T-cell (primary cell): ENCODE measurements around the gene BCAS3. TPM values are rescaled to one million over a fixed set of nuclear protein-coding genes. Genes with fewer than 3 reads are reported as not detected.
A peak's percentile ranks its signal among the peaks of the same experiment; 100 is the strongest.

Experiments used
- ATAC-seq, 4 experiments: fragments of 200-7000 bp in 3 of 4; fragments of 150-1000 bp in 1 of 4; cut with Tn5 transposase; replicated peaks in 1 of 4; 1 replicate in 3 of 4; 2 replicates in 1 of 4; pipeline ENCODE4 v1.10.0; 2021; ENCODE audit warnings: moderate library complexity in 3 of 4, mild to moderate bottlenecking in 2 of 4, moderate number of reproducible peaks in 1 of 4
- CTCF ChIA-PET, 2 donors: fragments of 300-600 bp; sonication (Branson Sonifier 250); formaldehyde crosslinking; loops; one replicate each; lab custom pipeline; 2022; ENCODE audit warnings: antibody characterized with exemption in 2 of 2; lab: Charles Lee
- POLR2A ChIA-PET, 2 donors: fragments of 300-600 bp; sonication (Branson Sonifier 250); formaldehyde crosslinking; loops; one replicate each; lab custom pipeline; 2022; ENCODE audit warnings: antibody characterized with exemption in 2 of 2; lab: Charles Lee
- DNase-seq, 35 experiments: peaks; one replicate each; pipeline versions ENCODE4 v3.0.0 to v3.0.0-alpha.2; 2013 to 2023
- H3K27ac ChIP-seq: one replicate; pipeline ENCODE4 v1.5.1; 2013; ENCODE audit warnings: low read length
- H3K27me3 ChIP-seq, 2 experiments: replicated peaks in 1 of 2; 1 replicate in 1 of 2; 2 replicates in 1 of 2; pipeline versions ENCODE4 v1.6.1 to v1.7.0; 2013; ENCODE audit warnings: low read length in 1 of 2, mixed read lengths in 1 of 2; ENCODE audit not compliant: control insufficient read depth in 2 of 2, insufficient read depth in 2 of 2; ENCODE audit errors: extremely low read depth in 1 of 2
- H3K36me3 ChIP-seq, 2 donors: 1 replicate in 1 of 2; 2 replicates in 1 of 2; pipeline versions ENCODE4 v1.6.1 to v1.7.0; 2013; ENCODE audit warnings: low read length in 1 of 2; ENCODE audit not compliant: control insufficient read depth in 2 of 2, insufficient read depth in 1 of 2; ENCODE audit errors: extremely low read depth in 1 of 2
- H3K4me1 ChIP-seq, 2 experiments: 1 replicate in 1 of 2; 2 replicates in 1 of 2; pipeline versions ENCODE4 v1.6.1 to v1.7.0; 2013; ENCODE audit warnings: low read length in 2 of 2, mixed read lengths in 1 of 2; ENCODE audit not compliant: insufficient read depth in 2 of 2, control insufficient read depth in 1 of 2; ENCODE audit errors: extremely low read depth in 1 of 2
- H3K4me3 ChIP-seq, 2 donors: 1 replicate in 1 of 2; 2 replicates in 1 of 2; pipeline versions ENCODE4 v1.5.1 to v1.7.0; 2013; ENCODE audit warnings: mild to moderate bottlenecking in 2 of 2, low read length in 1 of 2, moderate library complexity in 1 of 2; ENCODE audit not compliant: control insufficient read depth in 1 of 2; ENCODE audit errors: extremely low read depth in 1 of 2
- H3K9me3 ChIP-seq: 2 replicates; pipeline ENCODE4 v1.7.0; 2013
- H3K27ac Mint-ChIP-seq, 2 donors: one replicate each; pipeline ENCODE4 v1.8.0; 2020 to 2021; ENCODE audit warnings: mild to moderate bottlenecking in 2 of 2, mixed read lengths in 2 of 2
- H3K27me3 Mint-ChIP-seq, 2 donors: one replicate each; pipeline ENCODE4 v1.8.0; 2021 to 2022; ENCODE audit warnings: mixed read lengths in 2 of 2
- H3K36me3 Mint-ChIP-seq: one replicate; pipeline ENCODE4 v1.8.0; 2021; ENCODE audit warnings: mixed read lengths
- H3K4me1 Mint-ChIP-seq, 3 donors: one replicate each; pipeline ENCODE4 v1.8.0; 2020 to 2022; ENCODE audit warnings: mixed read lengths in 3 of 3, mild to moderate bottlenecking in 1 of 3
- H3K4me3 Mint-ChIP-seq, 3 donors: one replicate each; pipeline ENCODE4 v1.8.0; 2020 to 2022; ENCODE audit warnings: mild to moderate bottlenecking in 3 of 3, mixed read lengths in 3 of 3, moderate library complexity in 3 of 3
- H3K9me3 Mint-ChIP-seq, 3 donors: one replicate each; pipeline ENCODE4 v1.8.0; 2020 to 2022; ENCODE audit warnings: mixed read lengths in 3 of 3
- WGBS: methylation state at CpG from one replicate; pipeline ENCODE4 v1.1.5; 2013; ENCODE audit warnings: missing lambda C conversion rate; ENCODE audit not compliant: insufficient coverage; 5-methylcytosine and 5-hydroxymethylcytosine counted together
- total RNA-seq, 35 experiments: library from RNA in 6 of 35; stranded (reverse) in 6 of 35; fragments of 120-200 nt in 1 of 35; gene quantifications; one replicate each; pipeline versions ENCODE4 v1.2.1 to v1.2.4 and lab custom pipeline; 2013 to 2026

BCAS3 gene
- total RNA-seq (10 to 100 TPM; 33.8 to 57.8 (median 38.1) TPM), total RNA-seq (lab: John Stamatoyannopoulos, UW) (4.8 to 46.6 (median 32.2) reads per million in 29 experiments)
- total RNA-seq (2013) = 68.6 TPM

DNA sequence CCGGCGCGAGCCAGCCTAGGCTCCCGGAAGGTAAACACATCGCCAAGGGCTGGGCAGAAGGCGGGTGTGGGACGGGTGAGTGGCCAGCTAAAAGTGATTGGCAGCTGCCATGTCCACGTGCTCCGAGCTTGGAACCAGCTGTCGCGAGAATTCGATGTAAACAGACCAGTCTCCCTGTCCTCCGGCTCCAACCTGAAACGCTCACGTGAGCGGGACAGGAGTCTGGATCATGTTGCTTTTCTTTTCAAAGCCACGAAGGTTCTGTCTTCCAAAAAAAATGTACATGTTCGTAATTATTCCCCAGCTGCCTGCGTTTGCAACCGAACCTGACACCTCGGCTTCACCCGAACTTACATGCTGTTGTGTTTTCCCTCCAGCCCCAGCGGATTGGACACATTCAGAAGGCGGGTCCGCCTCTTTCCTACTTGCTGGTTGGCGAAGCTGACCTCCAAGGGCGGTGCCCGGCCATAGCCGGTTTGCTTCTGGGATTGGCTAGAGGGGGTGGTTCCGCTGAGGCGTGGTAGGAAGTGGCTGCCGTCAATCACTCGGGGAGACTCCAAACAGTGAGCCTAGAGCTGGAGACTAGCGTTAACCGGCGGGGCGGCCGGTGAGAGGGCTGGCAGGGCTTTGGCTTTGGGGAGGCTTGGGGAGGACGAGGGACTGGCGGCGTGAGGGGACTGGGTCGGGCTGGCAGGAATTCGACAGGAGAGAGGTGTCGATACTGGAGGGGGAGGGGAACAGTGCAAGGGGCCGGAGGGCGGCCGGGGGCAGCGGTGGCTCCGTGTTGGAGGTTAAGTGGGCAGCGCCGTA, at the start of gene BCAS3:
Gene BCAS3 (plus strand): TSS at position 544 of the 810 bp plus-strand sequence.
- Histone ChIP-seq H3K4me3 (peak within 1 kb of the TSS; percentile 83 to 94), H3K27ac (peak within 1 kb of the TSS; percentile 64), H3K9me3 (no peaks in the 10 kb centered on the region), H3K4me1 (peaks cover 11% of the 10 kb centered on the region in 2 experiments), H3K27me3 (no peaks in the 10 kb centered on the region), H3K36me3 (peaks cover 2 to 13% of the 10 kb centered on the region in 2 donors)
- peaks cover 18 to 22% (median 21%) of the 10 kb centered on the region in 3 donors for H3K4me1 Mint-ChIP-seq
- DNase-seq = peak; percentile 88 to 99 (median 97)
- ChIA-PET CTCF (interaction anchor here (0.5 to 1.2 kb wide), 3 partner anchors 78 to 1389 kb away, joined by 3 to 4 read pairs (median 3); partner anchors contain the start of gene PPM1D (in 1 of the 2)), POLR2A (interaction anchor here (0.5 to 1.3 kb wide), 5 partner anchors 10 to 285 kb away, joined by 3 to 7 read pairs (median 4); partner anchors contain the start of gene USP32 (in 1 of the 2))
- peaks cover 5% of the 10 kb centered on the region for H3K36me3 Mint-ChIP-seq
- H3K27ac Mint-ChIP-seq = peak within 1 kb of the TSS; percentile 93 to 99
- under 1% methylated on average over 51 of the region's 51 CpGs for WGBS
- H3K4me3 Mint-ChIP-seq = peak within 1 kb of the TSS; percentile 92 to 99 (median 96)
- H3K9me3 Mint-ChIP-seq = peaks cover 0 to 3% (median 0%) of the 10 kb centered on the region in 3 donors
- peak; percentile 93 to 97 (median 94) for ATAC-seq
- no peaks in the 10 kb centered on the region for H3K27me3 Mint-ChIP-seq

DNA sequence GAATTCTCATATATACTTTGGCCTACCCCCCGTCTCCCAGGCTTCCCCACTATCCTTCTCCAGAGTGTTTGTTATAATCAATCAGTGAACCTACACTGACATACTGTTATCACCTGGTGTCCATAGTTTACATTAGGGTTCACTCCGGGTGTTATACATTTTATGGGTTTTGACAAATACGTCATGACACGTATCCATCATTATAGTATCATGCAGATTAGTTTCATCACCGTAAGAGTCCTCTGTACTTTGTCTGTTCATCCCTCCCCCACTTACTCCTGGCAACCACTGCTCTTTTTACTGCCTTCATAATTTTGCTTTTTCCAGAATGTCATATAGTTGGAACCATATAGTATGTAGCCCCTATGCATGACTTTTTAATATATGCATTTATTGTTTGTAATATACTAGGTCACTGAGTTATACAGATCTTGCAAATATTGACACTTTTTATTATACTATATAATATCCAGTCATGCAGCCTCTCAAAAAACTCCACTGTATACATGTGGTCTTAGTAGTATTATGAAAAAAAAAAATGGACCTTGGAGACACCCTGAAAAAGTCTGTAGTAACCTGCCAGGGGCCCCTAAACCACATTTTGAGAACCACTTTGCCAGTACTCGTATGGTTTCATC, 49.3 kb upstream of the BCAS3 start:
- ChIA-PET CTCF (no interaction called here), POLR2A (no interaction called here)
- Mint-ChIP-seq H3K27me3 (no peaks in the 10 kb centered on the region), H3K4me3 (no peak overlapping the region), H3K27ac (no peak overlapping the region), H3K9me3 (no peaks in the 10 kb centered on the region), H3K36me3 (peaks cover 7% of the 10 kb centered on the region), H3K4me1 (peaks cover 8 to 13% (median 11%) of the 10 kb centered on the region in 3 donors)
- Histone ChIP-seq H3K27ac (no peak overlapping the region), H3K9me3 (no peaks in the 10 kb centered on the region), H3K4me3 (no peak overlapping the region), H3K36me3 (peaks cover 0 to 5% of the 10 kb centered on the region in 2 donors), H3K27me3 (no peaks in the 10 kb centered on the region), H3K4me1 (peaks cover 0 to 2% of the 10 kb centered on the region in 2 experiments)
- WGBS = 89% methylated on average over 3 of the region's 6 CpGs
- no peak for DNase-seq
- ATAC-seq = no peak

DNA sequence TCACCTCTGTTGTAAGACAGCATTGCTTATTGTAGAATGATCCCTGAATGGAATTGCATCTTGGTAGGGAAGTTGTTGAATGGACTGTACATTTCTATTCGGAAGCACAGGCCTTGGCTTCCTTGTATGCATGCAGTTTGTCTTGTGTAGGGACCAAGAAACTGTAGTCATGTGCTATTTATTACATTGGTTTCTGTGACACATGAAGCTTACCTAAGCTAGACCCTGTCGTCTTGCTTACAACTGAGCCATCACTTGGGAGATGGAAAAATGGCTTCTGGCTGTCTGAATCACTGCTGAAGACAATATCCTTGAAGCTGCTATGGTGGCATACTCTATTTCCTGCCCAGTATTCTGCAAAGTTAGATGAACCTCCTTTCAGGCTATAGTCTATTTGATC, 48.5 kb upstream of the BCAS3 start:
- Mint-ChIP-seq H3K27me3 (no peaks in the 10 kb centered on the region), H3K27ac (no peak overlapping the region)
- CTCF ChIA-PET = no interaction called here

DNA sequence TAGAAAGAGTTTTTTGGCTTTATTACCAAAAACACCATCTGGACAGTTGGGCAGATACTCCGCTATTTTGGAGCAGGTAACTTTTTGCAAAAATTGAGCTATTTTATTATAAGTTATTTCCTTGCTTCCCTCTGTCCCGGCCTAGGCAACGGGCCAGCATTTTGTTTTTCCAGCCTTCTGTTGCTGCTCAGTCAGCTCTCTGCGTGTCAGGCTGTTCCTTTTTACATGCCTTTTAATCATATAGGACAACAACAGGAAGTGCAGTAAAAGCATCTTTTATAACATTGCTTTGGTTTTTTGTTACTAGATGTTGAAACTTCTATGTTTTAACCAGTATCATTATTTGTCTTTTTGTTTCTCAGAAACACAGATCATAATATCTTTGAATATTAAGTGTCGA, 47.3 kb upstream of the BCAS3 start:
- ATAC-seq (no peak), DNase-seq (no peak)
- H3K36me3 ChIP-seq = peaks cover 5 to 10% of the 10 kb centered on the region in 2 donors
- ChIA-PET POLR2A (interaction anchor here in 1 of 2 donors (0.6 kb wide), 2 partner anchors 8 to 239 kb away, joined by 3 to 5 read pairs; partner anchors contain the start of gene USP32), CTCF (interaction anchor here (0.9 to 1.3 kb wide), 2 partner anchors 10 to 48 kb away, joined by 3 to 4 read pairs; no protein-coding TSS in a partner anchor)
- no peaks in the 10 kb centered on the region for H3K27me3 ChIP-seq
- no CpG with 5 or more reads among the region's 5 CpGs for WGBS
- Mint-ChIP-seq H3K27ac (peak overlapping the region; percentile 40 to 83), H3K36me3 (peaks cover 2% of the 10 kb centered on the region), H3K9me3 (no peaks in the 10 kb centered on the region), H3K27me3 (no peaks in the 10 kb centered on the region), H3K4me1 (peaks cover 8 to 13% (median 11%) of the 10 kb centered on the region in 3 donors), H3K4me3 (no peak overlapping the region)
- peaks cover 0 to 2% of the 10 kb centered on the region in 2 experiments for H3K4me1 ChIP-seq
- no peak overlapping the region for H3K27ac ChIP-seq
- H3K9me3 ChIP-seq = no peaks in the 10 kb centered on the region
- no peak overlapping the region for H3K4me3 ChIP-seq

More for the DNA sequence above, 48.5 kb upstream of the BCAS3 start:
- H3K27me3 ChIP-seq = no peaks in the 10 kb centered on the region
- H3K36me3 ChIP-seq = peaks cover 4 to 5% of the 10 kb centered on the region in 2 donors
- no peak overlapping the region for H3K4me3 Mint-ChIP-seq
- no peak for DNase-seq
- ATAC-seq = no peak
- H3K27ac ChIP-seq = no peak overlapping the region
- no peaks in the 10 kb centered on the region for H3K9me3 Mint-ChIP-seq
- H3K36me3 Mint-ChIP-seq = peaks cover 2% of the 10 kb centered on the region
- WGBS = 100% methylated on average over 2 of the region's 2 CpGs
- no peaks in the 10 kb centered on the region for H3K9me3 ChIP-seq
- peaks cover 8 to 13% (median 11%) of the 10 kb centered on the region in 3 donors for H3K4me1 Mint-ChIP-seq
- POLR2A ChIA-PET = no interaction called here
- H3K4me3 ChIP-seq = no peak overlapping the region
- H3K4me1 ChIP-seq = peaks cover 0 to 2% of the 10 kb centered on the region in 2 experiments

DNA sequence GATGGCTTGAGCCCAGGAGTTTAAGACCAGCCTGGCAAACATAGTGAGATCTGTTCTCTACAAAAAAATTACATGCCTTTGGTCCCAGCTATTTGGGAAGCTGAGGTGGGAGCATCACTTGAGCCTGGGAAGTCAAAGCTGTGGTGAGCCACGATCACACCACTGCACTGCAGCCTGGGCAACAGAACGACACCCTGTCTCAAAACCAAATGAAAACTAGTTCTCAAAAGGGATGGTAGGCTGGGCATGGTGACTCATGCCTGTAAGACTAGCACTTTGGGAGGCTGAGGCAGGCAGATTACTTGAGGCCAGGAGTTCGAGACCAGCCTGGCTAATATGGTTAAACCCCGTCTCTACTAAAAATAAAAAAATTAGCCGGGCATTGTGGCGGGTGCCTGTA, 46.5 kb upstream of the BCAS3 start:
- H3K4me1 ChIP-seq = peaks cover 0 to 2% of the 10 kb centered on the region in 2 experiments
- no peaks in the 10 kb centered on the region for H3K27me3 ChIP-seq
- H3K9me3 Mint-ChIP-seq = no peaks in the 10 kb centered on the region
- CTCF ChIA-PET = interaction anchor here in 1 of 2 donors (1.3 kb wide), 1 partner anchor 9 kb away, joined by 4 read pairs; no protein-coding TSS in a partner anchor
- ATAC-seq (no peak), DNase-seq (no peak)
- H3K27ac Mint-ChIP-seq = peak overlapping the region; percentile 46 to 83
- POLR2A ChIA-PET = no interaction called here
- H3K4me3 Mint-ChIP-seq = no peak overlapping the region
- H3K4me3 ChIP-seq = no peak overlapping the region
- peaks cover 5% of the 10 kb centered on the region for H3K36me3 Mint-ChIP-seq
- no peaks in the 10 kb centered on the region for H3K27me3 Mint-ChIP-seq
- no peak overlapping the region for H3K27ac ChIP-seq
- peaks cover 8 to 13% (median 11%) of the 10 kb centered on the region in 3 donors for H3K4me1 Mint-ChIP-seq
- H3K36me3 ChIP-seq = peaks cover 5 to 17% of the 10 kb centered on the region in 2 donors
- WGBS = 100% methylated on average over 3 of the region's 6 CpGs
- no peaks in the 10 kb centered on the region for H3K9me3 ChIP-seq

DNA sequence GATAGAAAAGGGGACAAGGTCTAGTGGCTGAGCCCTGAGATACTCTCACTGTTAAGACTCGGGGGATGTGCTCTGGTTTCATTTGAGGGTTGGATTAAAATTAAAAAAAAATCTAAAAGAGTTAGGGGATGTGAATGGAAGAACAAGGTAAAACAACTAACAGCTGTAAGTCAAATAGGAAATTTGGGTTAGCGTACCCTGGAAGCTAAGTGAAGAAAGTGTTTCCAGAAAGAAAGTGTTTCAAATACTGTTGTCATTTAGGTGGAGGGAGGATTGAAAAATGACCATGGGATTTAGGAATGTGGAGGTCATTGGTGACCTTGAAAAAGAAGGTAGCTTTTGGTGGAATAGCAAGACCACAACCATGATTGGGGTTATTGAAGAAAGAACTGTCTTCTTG, 40.0 kb upstream of the BCAS3 start:
- peaks cover 3% of the 10 kb centered on the region for H3K36me3 Mint-ChIP-seq
- 100% methylated on average over 2 of the region's 2 CpGs for WGBS
- DNase-seq (no peak), ATAC-seq (no peak)
- no peaks in the 10 kb centered on the region for H3K27me3 ChIP-seq
- H3K4me1 ChIP-seq = no peaks in the 10 kb centered on the region
- H3K4me1 Mint-ChIP-seq = peaks cover 8 to 17% (median 10%) of the 10 kb centered on the region in 3 donors
- ChIA-PET CTCF (interaction anchor here (0.6 to 1.6 kb wide), 12 partner anchors 10 to 219 kb away, joined by 3 to 6 read pairs (median 3); partner anchors contain the start of gene APPBP2 (in 1 of the 2)), POLR2A (interaction anchor here in 1 of 2 donors (0.6 to 0.8 kb wide), 2 partner anchors 16 to 38 kb away, joined by 3 to 4 read pairs; partner anchors contain the start of gene PPM1D)
- no peak overlapping the region for H3K4me3 Mint-ChIP-seq
- H3K27me3 Mint-ChIP-seq = no peaks in the 10 kb centered on the region
- peak overlapping the region in 1 of 2 donors; percentile 57 for H3K27ac Mint-ChIP-seq
- H3K9me3 ChIP-seq = no peaks in the 10 kb centered on the region
- H3K27ac ChIP-seq = no peak overlapping the region
- H3K4me3 ChIP-seq = no peak overlapping the region
- H3K9me3 Mint-ChIP-seq = no peaks in the 10 kb centered on the region
- peaks cover 0 to 25% of the 10 kb centered on the region in 2 donors for H3K36me3 ChIP-seq
